BLaER1 (cell line): ENCODE data around the gene AKT1S1.
"Not testable (repeated sequence)": the region's sequence is repeated elsewhere in the genome, so short reads cannot be mapped to it uniquely, and the experiment has no call there.

ENCODE experiments used
- H3K27ac ChIP-seq: shearing (Covaris generic); formaldehyde crosslinking; 2 replicates; pipeline ENCODE4 v1.8.1; 2022
- H3K27me3 ChIP-seq: shearing (Covaris generic); formaldehyde crosslinking; 2 replicates; pipeline ENCODE4 v1.8.1; 2022
- H3K36me3 ChIP-seq: shearing (Covaris generic); formaldehyde crosslinking; 2 replicates; pipeline ENCODE4 v1.8.1; 2022
- H3K4me1 ChIP-seq: shearing (Covaris generic); formaldehyde crosslinking; 2 replicates; pipeline ENCODE4 v1.8.1; 2022
- H3K4me2 ChIP-seq: shearing (Covaris generic); formaldehyde crosslinking; 2 replicates; pipeline ENCODE4 v1.8.1; 2022
- H3K4me3 ChIP-seq: shearing (Covaris generic); formaldehyde crosslinking; 2 replicates; pipeline ENCODE4 v1.8.1; 2022
- H3K9ac ChIP-seq: shearing (Covaris generic); formaldehyde crosslinking; 2 replicates; pipeline ENCODE4 v1.8.1; 2022
- H3K9me3 ChIP-seq: shearing (Covaris generic); formaldehyde crosslinking; 2 replicates; pipeline ENCODE4 v1.8.1; 2022
- H4K20me1 ChIP-seq: shearing (Covaris generic); formaldehyde crosslinking; 2 replicates; pipeline ENCODE4 v1.8.1; 2022
- Cebpa-rat ChIP-seq: shearing (Covaris generic); IDR thresholded peaks from 2 replicates; pipeline ENCODE4 v1.8.1; 2022

Gene AKT1S1

GRCh38 chr19:49877020-49877878 is at the start of gene AKT1S1, which contains the start of gene TBC1D17:
AKT1S1 (minus strand) TSS chr19:49877355; CDS start chr19:49873295, 4,060 bp downstream.
TBC1D17 (plus strand) TSS chr19:49877702; CDS start chr19:49877724, 22 bp downstream.
- TF ChIP-seq Cebpa-rat = no peak
- Histone ChIP-seq H4K20me1 (no peaks in the 10 kb centered on the region; the same call in 1 of the 2 replicates), H3K4me2 (peak within 1 kb of the TSS; percentile 95), H3K9me3 (no peaks in the 10 kb centered on the region), H3K9ac (peak within 1 kb of the TSS; percentile 96), H3K27ac (peak within 1 kb of the TSS; percentile 97), H3K4me3 (peak within 1 kb of the TSS; percentile 86), H3K27me3 (no peaks in the 10 kb centered on the region), H3K4me1 (peaks cover 46% of the 10 kb centered on the region), H3K36me3 (peaks cover 32% of the 10 kb centered on the region)

GRCh38 chr19:49926515-49926914 is 49.4 kb upstream of the AKT1S1 start:
- Histone ChIP-seq H3K9ac (no peak overlapping the region), H4K20me1 (peaks cover 80% of the 10 kb centered on the region), H3K9me3 (no peaks in the 10 kb centered on the region), H3K4me3 (no peak overlapping the region; the same call in 1 of the 2 replicates), H3K4me1 (peaks cover 80% of the 10 kb centered on the region), H3K27me3 (no peaks in the 10 kb centered on the region), H3K27ac (no peak overlapping the region), H3K4me2 (peak overlapping the region; percentile 98), H3K36me3 (peaks cover 75% of the 10 kb centered on the region)
- no peak for TF ChIP-seq Cebpa-rat

GRCh38 chr19:49925486-49925885 is 48.3 kb upstream of the AKT1S1 start:
- peak overlapping the region; percentile 98 for H3K4me2 ChIP-seq

GRCh38 chr19:49924881-49925210 is 47.7 kb upstream of the AKT1S1 start:
- Histone ChIP-seq H4K20me1 (peaks cover 84% of the 10 kb centered on the region), H3K4me3 (peak overlapping the region; percentile 41), H3K4me2 (peak overlapping the region; percentile 98), H3K36me3 (peaks cover 80% of the 10 kb centered on the region), H3K27ac (peak overlapping the region; percentile 87), H3K9ac (peak overlapping the region; percentile 70), H3K4me1 (peaks cover 83% of the 10 kb centered on the region)
- not testable (repeated sequence) for H3K27me3 ChIP-seq, H3K9me3 ChIP-seq

More at GRCh38 chr19:49925486-49925885, 48.3 kb upstream of the AKT1S1 start:
- Histone ChIP-seq H3K9ac (peak overlapping the region; percentile 70; the same call in 1 of the 2 replicates), H3K27me3 (no peaks in the 10 kb centered on the region), H3K27ac (peak overlapping the region; percentile 87; the same call in 1 of the 2 replicates), H3K9me3 (no peaks in the 10 kb centered on the region), H3K36me3 (peaks cover 75% of the 10 kb centered on the region), H4K20me1 (peaks cover 80% of the 10 kb centered on the region), H3K4me1 (peaks cover 80% of the 10 kb centered on the region), H3K4me3 (0 out of 2 replicates have a peak overlapping the region, but pooled peaks have one; percentile 41)
- TF ChIP-seq Cebpa-rat = no peak

GRCh38 chr19:49924004-49924880 is 47.1 kb upstream of the AKT1S1 start:
- Histone ChIP-seq H4K20me1 (peaks cover 90% of the 10 kb centered on the region), H3K36me3 (peaks cover 86% of the 10 kb centered on the region), H3K4me3 (peak overlapping the region; percentile 41), H3K4me1 (peaks cover 89% of the 10 kb centered on the region), H3K27me3 (no peaks in the 10 kb centered on the region), H3K27ac (peak overlapping the region; percentile 87), H3K4me2 (peak overlapping the region; percentile 98), H3K9ac (peak overlapping the region; percentile 70), H3K9me3 (no peaks in the 10 kb centered on the region)
- peak; percentile 63; the same call in 1 of the 2 replicates for TF ChIP-seq Cebpa-rat

- H3K4me2 ChIP-seq = peak overlapping the region; percentile 98
- H3K9ac ChIP-seq = peak overlapping the region; percentile 70
These were observed 46.2 kb upstream of the AKT1S1 start for GRCh38 chr19:49923055-49924003.

GRCh38 chr19:49921871-49922795 is 45.0 kb upstream of the AKT1S1 start:
- Histone ChIP-seq H3K4me2 (peak overlapping the region; percentile 98), H3K36me3 (peaks cover 95% of the 10 kb centered on the region), H3K4me1 (peaks cover 92% of the 10 kb centered on the region), H3K27me3 (no peaks in the 10 kb centered on the region), H3K27ac (peak overlapping the region; percentile 87), H3K9ac (peak overlapping the region; percentile 64), H4K20me1 (peaks cover 99% of the 10 kb centered on the region), H3K9me3 (no peaks in the 10 kb centered on the region), H3K4me3 (no peak overlapping the region)
- no peak for TF ChIP-seq Cebpa-rat

More at GRCh38 chr19:49923055-49924003, 46.2 kb upstream of the AKT1S1 start:
- Histone ChIP-seq H3K4me1 (peaks cover 92% of the 10 kb centered on the region), H3K9me3 (no peaks in the 10 kb centered on the region), H4K20me1 (peaks cover 98% of the 10 kb centered on the region), H3K4me3 (peak overlapping the region; percentile 41; the same call in 1 of the 2 replicates), H3K36me3 (peaks cover 92% of the 10 kb centered on the region), H3K27me3 (no peaks in the 10 kb centered on the region), H3K27ac (peak overlapping the region; percentile 87)
- TF ChIP-seq Cebpa-rat = no peak
